ENCODE data around the gene ANKH.
A peak's percentile ranks its signal among the peaks of the same experiment; 100 is the strongest.

The ANKH gene

GRCh38 chr5:14678773-14679334, 192.7 kb downstream of the ANKH start:
- H3K79me2 ChIP-seq (ENCODE audit: insufficient read depth, low read length) = peaks cover 60% of the 10 kb centered on the region
- no peaks in the 10 kb centered on the region for H3K9me2 ChIP-seq (replicated peaks; ENCODE audit: low read depth, low read length)
- TF ChIP-seq EZH2phosphoT487 (IDR thresholded peaks at IDR 0.05; ENCODE audit: borderline replicate concordance) (no peak), CTCF (conservative IDR thresholded peaks at IDR 0.05; ENCODE audit: low read length) (no peak)
- H2AFZ ChIP-seq (ENCODE audit: low read length) = no peak overlapping the region
- peaks cover 82% of the 10 kb centered on the region; the same call in 1 of the 2 replicates for H3K36me3 ChIP-seq (ENCODE audit: insufficient read depth, low read length)
- H3K4me3 ChIP-seq (ENCODE audit: low read length, poor library complexity, severe bottlenecking) = no peak overlapping the region
- no peaks in the 10 kb centered on the region for H3K9me3 ChIP-seq (ENCODE audit: insufficient read depth, low read depth, low read length)
- H3K27me3 ChIP-seq (ENCODE audit: insufficient read depth, low read length, poor library complexity, severe bottlenecking) = no peaks in the 10 kb centered on the region
- no peak overlapping the region for H3K9ac ChIP-seq (ENCODE audit: low read depth, low read length, poor library complexity, severe bottlenecking)
- H3K4me2 ChIP-seq (ENCODE audit: low read depth, low read length, poor library complexity, severe bottlenecking) = no peak overlapping the region
- H3K4me1 ChIP-seq (ENCODE audit: insufficient read depth, low read length, poor library complexity, severe bottlenecking) = peaks cover 19% of the 10 kb centered on the region
- H4K20me1 ChIP-seq (ENCODE audit: insufficient read depth, low read length, poor library complexity, severe bottlenecking) = peaks cover 41% of the 10 kb centered on the region
- H3F3A ChIP-seq (ENCODE audit: low read depth) = no peaks in the 10 kb centered on the region

GRCh38 chr5:14676320-14676719, 195.3 kb downstream of the ANKH start:
- Histone ChIP-seq H3K4me2 (ENCODE audit: low read depth, low read length, poor library complexity, severe bottlenecking) (peak overlapping the region; percentile 58), H3K27me3 (ENCODE audit: insufficient read depth, low read length, poor library complexity, severe bottlenecking) (no peaks in the 10 kb centered on the region), H2AFZ (ENCODE audit: low read length) (no peak overlapping the region), H3K4me1 (ENCODE audit: insufficient read depth, low read length, poor library complexity, severe bottlenecking) (peaks cover 40% of the 10 kb centered on the region), H3K9me2 (replicated peaks; ENCODE audit: low read depth, low read length) (no peaks in the 10 kb centered on the region), H3F3A (ENCODE audit: low read depth) (no peaks in the 10 kb centered on the region), H3K9ac (ENCODE audit: low read depth, low read length, poor library complexity, severe bottlenecking) (peak overlapping the region; percentile 45), H3K4me3 (ENCODE audit: low read length, poor library complexity, severe bottlenecking) (peak overlapping the region; percentile 42), H3K36me3 (ENCODE audit: insufficient read depth, low read length) (peaks cover 57% of the 10 kb centered on the region; the same call in 1 of the 2 replicates), H4K20me1 (ENCODE audit: insufficient read depth, low read length, poor library complexity, severe bottlenecking) (peaks cover 67% of the 10 kb centered on the region), H3K79me2 (ENCODE audit: insufficient read depth, low read length) (peaks cover 85% of the 10 kb centered on the region), H3K9me3 (ENCODE audit: insufficient read depth, low read depth, low read length) (no peaks in the 10 kb centered on the region)
- TF ChIP-seq EZH2phosphoT487 (IDR thresholded peaks at IDR 0.05; ENCODE audit: borderline replicate concordance) (no peak), CTCF (conservative IDR thresholded peaks at IDR 0.05; ENCODE audit: low read length) (no peak)

- H3K4me1 ChIP-seq (ENCODE audit: insufficient read depth, low read length, poor library complexity, severe bottlenecking) = peaks cover 44% of the 10 kb centered on the region
- H3K4me3 ChIP-seq (ENCODE audit: low read length, poor library complexity, severe bottlenecking) = peak overlapping the region; percentile 42
- H3K9me2 ChIP-seq (replicated peaks; ENCODE audit: low read depth, low read length) = no peaks in the 10 kb centered on the region
- H3K9me3 ChIP-seq (ENCODE audit: insufficient read depth, low read depth, low read length) = no peaks in the 10 kb centered on the region
- H3K79me2 ChIP-seq (ENCODE audit: insufficient read depth, low read length) = peaks cover 90% of the 10 kb centered on the region
- no peak overlapping the region for H2AFZ ChIP-seq (ENCODE audit: low read length)
- TF ChIP-seq CTCF (conservative IDR thresholded peaks at IDR 0.05; ENCODE audit: low read length) = no peak
- TF ChIP-seq EZH2phosphoT487 (IDR thresholded peaks at IDR 0.05; ENCODE audit: borderline replicate concordance) = no peak
- peak overlapping the region; percentile 45 for H3K9ac ChIP-seq (ENCODE audit: low read depth, low read length, poor library complexity, severe bottlenecking)
- H3K36me3 ChIP-seq (ENCODE audit: insufficient read depth, low read length) = peaks cover 53% of the 10 kb centered on the region; the same call in 1 of the 2 replicates
- peak overlapping the region; percentile 58 for H3K4me2 ChIP-seq (ENCODE audit: low read depth, low read length, poor library complexity, severe bottlenecking)
- no peaks in the 10 kb centered on the region for H3K27me3 ChIP-seq (ENCODE audit: insufficient read depth, low read length, poor library complexity, severe bottlenecking)
- H3F3A ChIP-seq (ENCODE audit: low read depth) = no peaks in the 10 kb centered on the region
- H4K20me1 ChIP-seq (ENCODE audit: insufficient read depth, low read length, poor library complexity, severe bottlenecking) = peaks cover 71% of the 10 kb centered on the region
These were observed 195.7 kb downstream of the ANKH start for GRCh38 chr5:14675865-14676300.
